ENCODE results near the gene SLC39A3. TPM values are rescaled to one million over a fixed set of nuclear protein-coding genes. Genes with fewer than 3 reads are reported as not detected.

The SLC39A3 gene
- total RNA-seq, 4 donors from 2014 or later = 21.7 to 52.2 (median 31.4) TPM

DNA sequence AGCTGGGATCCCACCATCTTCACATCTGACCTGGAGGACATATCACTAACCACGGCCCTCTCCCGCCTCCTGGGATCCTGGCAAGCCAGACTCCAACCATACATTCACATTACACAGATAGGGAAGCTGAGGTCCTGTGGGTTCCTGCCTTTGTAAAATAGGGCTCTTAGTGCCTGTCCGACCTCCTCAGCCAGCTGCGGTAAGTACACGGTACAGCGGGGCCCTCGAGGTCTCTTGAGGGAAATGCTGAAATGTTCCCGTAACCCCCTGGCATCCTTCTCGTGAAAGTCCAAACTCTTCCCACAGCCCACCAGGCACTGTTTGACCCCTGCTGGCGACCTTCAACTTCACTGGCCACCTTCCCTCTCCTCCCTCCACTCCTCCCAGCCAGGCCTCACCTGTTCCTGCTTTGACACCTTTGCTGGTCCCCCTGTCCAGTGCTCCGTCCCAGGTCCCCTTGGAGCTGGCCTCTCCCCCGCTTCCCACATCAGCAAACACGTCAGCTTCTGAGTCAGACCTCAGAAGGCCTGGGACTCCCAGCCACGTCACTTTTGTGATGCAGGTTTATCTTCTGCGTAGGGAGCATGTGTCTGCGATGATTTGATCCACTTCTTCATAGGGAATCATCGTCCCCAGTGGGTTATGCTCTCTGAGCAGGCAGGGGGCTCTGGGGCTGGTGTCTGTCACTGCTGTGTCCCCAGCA lies 28.5 kb downstream of the SLC39A3 start:
- DNase-seq = no peak
- 69 to 74% methylated on average over 17 of the region's 17 CpGs for WGBS, 2 donors
- intact Hi-C loops (cut with DNase I) = no loop called here

DNA sequence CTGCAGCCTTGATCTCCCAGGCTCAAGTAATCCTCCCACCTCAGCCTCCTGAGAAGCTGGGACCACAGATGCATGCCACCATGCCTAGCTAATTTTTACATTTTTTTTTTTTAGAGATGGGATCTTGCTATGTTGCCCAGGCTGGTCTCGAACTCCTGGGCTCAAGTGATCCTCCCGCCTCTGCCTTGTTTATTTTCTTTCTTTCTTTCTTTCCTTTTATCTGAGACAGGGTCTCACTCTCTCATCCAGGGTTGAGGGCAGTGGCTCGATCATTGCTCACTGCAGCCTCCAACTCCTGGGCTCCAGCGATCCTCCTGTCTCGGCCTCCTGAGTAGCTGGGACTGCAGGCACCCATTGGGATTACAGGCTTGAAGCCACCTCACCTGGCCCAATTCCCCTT lies 33.6 kb downstream of the SLC39A3 start:
- H3K27me3 ChIP-seq = no peaks in the 10 kb centered on the region
- WGBS, 2 donors = 97% methylated on average over 5 of the region's 5 CpGs
- H3K4me1 ChIP-seq = peaks cover 10 to 11% of the 10 kb centered on the region in 2 donors
- intact Hi-C loops (cut with DNase I) = no loop called here
- H3K27ac ChIP-seq = no peak overlapping the region
- no peak overlapping the region for H3K4me3 ChIP-seq (replicated peaks in 1 of 3)
- TF ChIP-seq, protein P1, sequence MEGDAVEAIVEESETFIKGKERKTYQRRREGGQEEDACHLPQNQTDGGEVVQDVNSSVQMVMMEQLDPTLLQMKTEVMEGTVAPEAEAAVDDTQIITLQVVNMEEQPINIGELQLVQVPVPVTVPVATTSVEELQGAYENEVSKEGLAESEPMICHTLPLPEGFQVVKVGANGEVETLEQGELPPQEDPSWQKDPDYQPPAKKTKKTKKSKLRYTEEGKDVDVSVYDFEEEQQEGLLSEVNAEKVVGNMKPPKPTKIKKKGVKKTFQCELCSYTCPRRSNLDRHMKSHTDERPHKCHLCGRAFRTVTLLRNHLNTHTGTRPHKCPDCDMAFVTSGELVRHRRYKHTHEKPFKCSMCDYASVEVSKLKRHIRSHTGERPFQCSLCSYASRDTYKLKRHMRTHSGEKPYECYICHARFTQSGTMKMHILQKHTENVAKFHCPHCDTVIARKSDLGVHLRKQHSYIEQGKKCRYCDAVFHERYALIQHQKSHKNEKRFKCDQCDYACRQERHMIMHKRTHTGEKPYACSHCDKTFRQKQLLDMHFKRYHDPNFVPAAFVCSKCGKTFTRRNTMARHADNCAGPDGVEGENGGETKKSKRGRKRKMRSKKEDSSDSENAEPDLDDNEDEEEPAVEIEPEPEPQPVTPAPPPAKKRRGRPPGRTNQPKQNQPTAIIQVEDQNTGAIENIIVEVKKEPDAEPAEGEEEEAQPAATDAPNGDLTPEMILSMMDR (IDR thresholded peaks at IDR 0.05) = no peak
- no peak for TF ChIP-seq POLR2A (IDR thresholded peaks at IDR 0.05)
- no peaks in the 10 kb centered on the region for H3K36me3 ChIP-seq
- no peaks in the 10 kb centered on the region for H3K9me3 ChIP-seq
- DNase-seq = no peak

More for the DNA sequence above, 28.5 kb downstream of the SLC39A3 start:
- H3K4me3 ChIP-seq (replicated peaks in 1 of 3) = no peak overlapping the region
- TF ChIP-seq, protein P1 (IDR thresholded peaks at IDR 0.05) = no peak
- no peak for TF ChIP-seq POLR2A (IDR thresholded peaks at IDR 0.05)
- H3K36me3 ChIP-seq = no peaks in the 10 kb centered on the region
- no peaks in the 10 kb centered on the region for H3K4me1 ChIP-seq
- no peak overlapping the region for H3K27ac ChIP-seq
- no peaks in the 10 kb centered on the region for H3K27me3 ChIP-seq
- no peaks in the 10 kb centered on the region for H3K9me3 ChIP-seq

DNA sequence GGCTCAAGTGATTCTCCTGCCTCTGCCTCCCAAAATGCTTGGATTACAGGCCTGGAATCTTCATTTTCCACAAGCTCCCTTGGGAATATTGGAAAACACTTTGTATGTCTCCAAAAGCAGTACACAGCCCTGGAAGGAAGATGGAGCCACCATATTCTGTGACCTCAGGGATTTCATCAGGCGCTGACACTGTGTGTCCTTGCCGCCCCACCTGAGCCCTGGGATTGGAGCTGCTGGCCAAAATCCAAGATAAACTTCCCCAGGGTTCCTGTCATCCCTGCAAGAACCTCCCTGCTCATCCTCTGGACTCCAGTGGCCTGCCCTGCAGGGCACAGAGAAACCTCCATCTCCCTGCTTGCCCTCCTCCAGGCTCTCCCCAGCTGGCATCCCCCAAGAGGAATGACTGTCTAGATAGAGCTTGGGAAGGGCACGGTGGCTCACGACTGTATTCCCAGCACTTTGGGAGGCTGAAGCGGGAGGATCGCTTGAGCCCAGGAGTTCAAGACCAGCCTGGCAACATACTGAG lies 36.1 kb downstream of the SLC39A3 start:
- DNase-seq = no peak
- WGBS, 2 donors = 77% methylated on average over 5 to 6 of the region's 6 CpGs
- Histone ChIP-seq H3K9me3 (no peaks in the 10 kb centered on the region), H3K27ac (no peak overlapping the region), H3K4me3 (replicated peaks in 1 of 3) (no peak overlapping the region), H3K36me3 (no peaks in the 10 kb centered on the region), H3K4me1 (peaks cover 10 to 11% of the 10 kb centered on the region in 2 donors), H3K27me3 (no peaks in the 10 kb centered on the region)
- no peak for TF ChIP-seq POLR2A (IDR thresholded peaks at IDR 0.05)
- TF ChIP-seq, protein P1 (IDR thresholded peaks at IDR 0.05) = no peak
- intact Hi-C loops (cut with DNase I) = no loop called here

DNA sequence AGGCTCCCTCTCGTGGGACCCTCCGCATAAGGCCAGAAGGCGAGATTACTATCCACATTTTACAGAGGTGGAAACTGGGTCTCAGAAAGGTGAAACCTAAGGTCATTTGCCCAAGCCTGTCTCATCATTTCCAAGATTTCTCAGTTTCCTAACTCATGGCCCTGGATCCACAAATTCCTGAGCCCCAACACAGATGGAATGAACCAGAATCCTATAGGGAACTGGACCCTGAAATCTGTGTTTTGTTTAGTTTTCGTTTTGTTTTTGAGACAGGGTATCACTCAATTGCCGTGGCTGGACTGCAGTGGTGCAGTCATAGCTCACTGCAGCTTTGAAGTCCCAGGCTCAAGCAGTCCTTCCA lies 36.8 kb downstream of the SLC39A3 start:
- TF ChIP-seq POLR2A (IDR thresholded peaks at IDR 0.05) = no peak
- TF ChIP-seq, protein P1 (IDR thresholded peaks at IDR 0.05) = no peak
- H3K4me3 ChIP-seq (replicated peaks in 1 of 3) = no peak overlapping the region
- H3K9me3 ChIP-seq = no peaks in the 10 kb centered on the region
- WGBS, 2 donors = 81 to 86% methylated on average over 5 of the region's 5 CpGs
- intact Hi-C loops (cut with DNase I) = no loop called here
- no peak overlapping the region for H3K27ac ChIP-seq
- H3K4me1 ChIP-seq = peaks cover 10 to 11% of the 10 kb centered on the region in 2 donors
- H3K27me3 ChIP-seq = no peaks in the 10 kb centered on the region
- DNase-seq = no peak
- no peaks in the 10 kb centered on the region for H3K36me3 ChIP-seq

Data from thyroid gland (tissue), 4 donors.